HepG2 (cell line): ENCODE data around the gene EIF1AD. TPM values are rescaled to one million over a fixed set of nuclear protein-coding genes. Genes with fewer than 3 reads are reported as not detected.

Experiments
- ARNT2 ChIP-seq: sonication (generic); formaldehyde crosslinking; IDR thresholded peaks from 2 replicates; pipeline ENCODE4 v1.8.0; 2022; ENCODE audit warnings: mild to moderate bottlenecking, low read depth, missing genetic modification reagents, moderate library complexity
- ARNTL ChIP-seq: sonication (generic); formaldehyde crosslinking; IDR thresholded peaks from 2 replicates; pipeline ENCODE4 v1.4.0; 2020; ENCODE audit warnings: mild to moderate bottlenecking, missing genetic modification reagents
- ATF2 ChIP-seq: sonication (generic); formaldehyde crosslinking; IDR thresholded peaks from 2 replicates; pipeline ENCODE4 v1.4.0; 2020; ENCODE audit warnings: missing genetic modification reagents
- ATF3 ChIP-seq: sonication (generic); formaldehyde crosslinking; IDR thresholded peaks from 2 replicates; pipeline ENCODE4 v1.4.0; 2020; ENCODE audit warnings: missing genetic modification reagents
- BRCA1 ChIP-seq: sonication (generic); formaldehyde crosslinking; IDR thresholded peaks from 2 replicates; pipeline ENCODE4 v1.4.0; 2020; ENCODE audit warnings: missing genetic modification reagents
- CREBL2 ChIP-seq: sonication (generic); formaldehyde crosslinking; IDR thresholded peaks from 2 replicates; pipeline ENCODE4 v1.8.1; 2023; ENCODE audit warnings: missing genetic modification reagents, mild to moderate bottlenecking, borderline replicate concordance
- HMG20A ChIP-seq: IDR thresholded peaks from 2 replicates; pipeline ENCODE4 v1.6.1; 2016; ENCODE audit warnings: borderline replicate concordance
- KLF12 ChIP-seq: sonication (generic); formaldehyde crosslinking; IDR thresholded peaks from 2 replicates; pipeline ENCODE4 v1.4.0; 2020; ENCODE audit warnings: missing genetic modification reagents, borderline replicate concordance
- MTA3 ChIP-seq: sonication (generic); formaldehyde crosslinking; IDR thresholded peaks from 2 replicates; pipeline ENCODE4 v1.4.0; 2020; ENCODE audit warnings: missing genetic modification reagents
- NFKB2 ChIP-seq: sonication (generic); formaldehyde crosslinking; IDR thresholded peaks from 2 replicates; pipeline ENCODE4 v1.4.0; 2020; ENCODE audit warnings: missing genetic modification reagents, borderline replicate concordance
- PITX1 ChIP-seq: sonication (generic); formaldehyde crosslinking; IDR thresholded peaks from 2 replicates; pipeline ENCODE4 v1.5.1; 2020; ENCODE audit warnings: mild to moderate bottlenecking, missing genetic modification reagents
- SIX4 ChIP-seq: sonication (generic); formaldehyde crosslinking; IDR thresholded peaks from 2 replicates; pipeline ENCODE4 v1.4.0; 2020; ENCODE audit warnings: missing genetic modification reagents
- SMC3 ChIP-seq: IDR thresholded peaks from 2 replicates; pipeline ENCODE4 v1.6.1; 2011; ENCODE audit warnings: low read length, improper control_type of control experiment
- SUZ12 ChIP-seq: fragments of 150-350 bp; IDR thresholded peaks from 2 replicates; pipeline ENCODE4 v1.6.1; 2014; ENCODE audit warnings: low read depth, low read length
- TRAFD1 ChIP-seq: sonication (generic); formaldehyde crosslinking; IDR thresholded peaks from 2 replicates; pipeline ENCODE4 v1.5.1; 2020; ENCODE audit warnings: missing genetic modification reagents, mild to moderate bottlenecking, borderline replicate concordance
- USF2 ChIP-seq, 2 experiments: sonication (generic) in 1 of 2; formaldehyde crosslinking in 1 of 2; IDR thresholded peaks; 2 replicates each; pipeline versions ENCODE4 v1.5.1 to v1.6.1; 2011 to 2020; ENCODE audit warnings: borderline replicate concordance in 1 of 2, low read depth in 1 of 2, low read length in 1 of 2, mild to moderate bottlenecking in 1 of 2, missing genetic modification reagents in 1 of 2, moderate library complexity in 1 of 2
- YY1 ChIP-seq: IDR thresholded peaks from 2 replicates; pipeline ENCODE4 v1.6.1; 2011; ENCODE audit warnings: low read length, low read depth, moderate library complexity, mild to moderate bottlenecking; ENCODE audit not compliant: insufficient read depth, insufficient replicate concordance
- ZNF10 ChIP-seq: sonication (generic); formaldehyde crosslinking; IDR thresholded peaks from 2 replicates; pipeline ENCODE4 v1.4.0; 2020; ENCODE audit warnings: mild to moderate bottlenecking, low read depth, missing genetic modification reagents, borderline replicate concordance
- ZNF343 ChIP-seq: sonication (generic); formaldehyde crosslinking; IDR thresholded peaks from 2 replicates; pipeline ENCODE4 v1.4.0; 2020; ENCODE audit warnings: mild to moderate bottlenecking, missing genetic modification reagents
- ZNF468 ChIP-seq: sonication (generic); formaldehyde crosslinking; IDR thresholded peaks from 2 replicates; pipeline ENCODE4 v1.8.0; 2022; ENCODE audit warnings: mild to moderate bottlenecking, moderate library complexity, missing genetic modification reagents
- ZNF652 ChIP-seq: IDR thresholded peaks from 2 replicates; pipeline ENCODE4 v1.6.1; 2016; ENCODE audit warnings: low read depth, borderline replicate concordance
- ZNF850 ChIP-seq: sonication (generic); formaldehyde crosslinking; conservative IDR thresholded peaks from 2 replicates; pipeline ENCODE4 v1.9.0; 2021; ENCODE audit warnings: mild to moderate bottlenecking, missing genetic modification reagents
- ZNF879 ChIP-seq: sonication (generic); formaldehyde crosslinking; IDR thresholded peaks from 2 replicates; pipeline ENCODE4 v1.8.1; 2023; ENCODE audit warnings: missing genetic modification reagents
- polyA plus RNA-seq, 8 experiments: library from polyadenylated mRNA; depleted of rRNA in 3 of 8; stranded (reverse) in 7 of 8; unstranded in 1 of 8; fragments of >200 nt; fragmentation: Illumina TruSeq in 4 of 8; extraction: Trizol in 4 of 8; gene quantifications; 2 replicates each; pipeline versions ENCODE4 v1.2.1 to v1.2.3, GENCODE V29; 2011 to 2016; ENCODE audit warnings: low read depth in 4 of 8, missing spikeins in 1 of 8, mixed read lengths in 1 of 8; ENCODE audit not compliant: insufficient read depth in 1 of 8
- total RNA-seq, 5 experiments: library from RNA; depleted of rRNA; stranded (reverse); fragments of >200 nt; fragmentation: Illumina TruSeq; extraction: Trizol; gene quantifications; 2 replicates each; pipeline ENCODE4 v1.2.3, GENCODE V29; 2016; ENCODE audit warnings: low read depth in 1 of 5

Gene EIF1AD
- total and polyA plus RNA-seq, 2 of the 13 experiments (the other 11 are each of a cell fraction or from before 2014, with no cell fraction given) = 18.2 to 30.8 TPM

- TF ChIP-seq ZNF879 (CRISPR knock-in tag) = no peak
- TF ChIP-seq YY1 = no peak
- TF ChIP-seq ZNF10 (CRISPR knock-in tag) = no peak
- TF ChIP-seq ATF3 (CRISPR knock-in tag) = no peak
- TF ChIP-seq ARNTL (CRISPR knock-in tag) = 0 out of 2 replicates have a peak, but pooled peaks have one; percentile 19
- TF ChIP-seq BRCA1 (CRISPR knock-in tag) = no peak
- no peak for TF ChIP-seq MTA3 (CRISPR knock-in tag)
- no peak for TF ChIP-seq CREBL2
- TF ChIP-seq ZNF652 = peak; percentile 67; the same call in 1 of the 2 replicates
- TF ChIP-seq USF2 (IDR thresholded peaks at IDR 0.05; ENCODE audit: low read depth, low read length) = no peak
- no peak for TF ChIP-seq USF2 (CRISPR knock-in tag; IDR thresholded peaks at IDR 0.05; ENCODE audit: borderline replicate concordance)
- peak; percentile 96 for TF ChIP-seq SMC3
- no peak for TF ChIP-seq ZNF468 (CRISPR knock-in tag)
- 0 out of 2 replicates have a peak, but pooled peaks have one; percentile 27 for TF ChIP-seq ATF2 (CRISPR knock-in tag)
- TF ChIP-seq NFKB2 (CRISPR knock-in tag) = no peak
- no peak for TF ChIP-seq SIX4 (CRISPR knock-in tag)
- 0 out of 2 replicates have a peak, but pooled peaks have one; percentile 38 for TF ChIP-seq PITX1 (CRISPR knock-in tag)
- no peak for TF ChIP-seq ZNF850 (CRISPR knock-in tag)
- TF ChIP-seq KLF12 = no peak
- TF ChIP-seq ZNF343 (CRISPR knock-in tag) = no peak
- no peak for TF ChIP-seq TRAFD1 (CRISPR knock-in tag)
- TF ChIP-seq ARNT2 = no peak
- TF ChIP-seq HMG20A (CRISPR knock-in tag) = no peak
- no peak for TF ChIP-seq SUZ12
Observed at GRCh38 chr11:65988791-65989592, 13.0 kb downstream of the EIF1AD start (continued).
